22Rv1 (cell line): ENCODE data around the gene TDO2.
"Not testable (repeated sequence)": the region's sequence is repeated elsewhere in the genome, so short reads cannot be mapped to it uniquely, and the experiment has no call there.

Experiments used
- H3K27ac ChIP-seq: fragments of 450-650 bp; 2 replicates; pipeline ENCODE4 v1.5.1; 2017
- ZFX ChIP-seq: fragments of 450-650 bp; IDR thresholded peaks from 2 replicates; pipeline ENCODE4 v1.6.1; 2017; ENCODE audit warnings: antibody characterized with exemption, borderline replicate concordance
- TF ChIP-seq, protein P1 (sequence below): fragments of 450-650 bp; IDR thresholded peaks from 2 replicates; pipeline ENCODE4 v1.5.1; 2017; ENCODE audit warnings: mild to moderate bottlenecking

TDO2 gene

DNA sequence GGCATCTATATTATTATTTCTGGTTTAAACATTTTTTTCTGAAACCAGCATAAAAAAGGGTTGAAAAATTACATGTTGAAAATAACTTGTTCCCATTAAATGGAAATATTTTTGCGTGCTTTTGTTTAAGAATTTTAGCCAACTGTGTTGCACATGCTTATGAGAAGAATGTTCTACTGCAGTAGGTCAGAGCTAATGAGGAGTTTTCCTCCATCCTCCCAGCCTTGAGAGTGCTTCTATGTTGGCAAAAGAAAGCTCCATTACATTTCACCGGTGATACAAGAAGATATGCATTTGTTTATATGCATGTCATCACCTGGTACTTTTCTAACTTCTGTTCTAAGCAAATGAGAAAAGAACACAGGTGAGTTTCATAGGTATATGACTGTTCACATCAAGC, 13.6 kb upstream of the TDO2 start:
- H3K27ac ChIP-seq = no peak overlapping the region
- no peak for TF ChIP-seq ZFX
- TF ChIP-seq, protein P1, sequence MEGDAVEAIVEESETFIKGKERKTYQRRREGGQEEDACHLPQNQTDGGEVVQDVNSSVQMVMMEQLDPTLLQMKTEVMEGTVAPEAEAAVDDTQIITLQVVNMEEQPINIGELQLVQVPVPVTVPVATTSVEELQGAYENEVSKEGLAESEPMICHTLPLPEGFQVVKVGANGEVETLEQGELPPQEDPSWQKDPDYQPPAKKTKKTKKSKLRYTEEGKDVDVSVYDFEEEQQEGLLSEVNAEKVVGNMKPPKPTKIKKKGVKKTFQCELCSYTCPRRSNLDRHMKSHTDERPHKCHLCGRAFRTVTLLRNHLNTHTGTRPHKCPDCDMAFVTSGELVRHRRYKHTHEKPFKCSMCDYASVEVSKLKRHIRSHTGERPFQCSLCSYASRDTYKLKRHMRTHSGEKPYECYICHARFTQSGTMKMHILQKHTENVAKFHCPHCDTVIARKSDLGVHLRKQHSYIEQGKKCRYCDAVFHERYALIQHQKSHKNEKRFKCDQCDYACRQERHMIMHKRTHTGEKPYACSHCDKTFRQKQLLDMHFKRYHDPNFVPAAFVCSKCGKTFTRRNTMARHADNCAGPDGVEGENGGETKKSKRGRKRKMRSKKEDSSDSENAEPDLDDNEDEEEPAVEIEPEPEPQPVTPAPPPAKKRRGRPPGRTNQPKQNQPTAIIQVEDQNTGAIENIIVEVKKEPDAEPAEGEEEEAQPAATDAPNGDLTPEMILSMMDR = no peak

DNA sequence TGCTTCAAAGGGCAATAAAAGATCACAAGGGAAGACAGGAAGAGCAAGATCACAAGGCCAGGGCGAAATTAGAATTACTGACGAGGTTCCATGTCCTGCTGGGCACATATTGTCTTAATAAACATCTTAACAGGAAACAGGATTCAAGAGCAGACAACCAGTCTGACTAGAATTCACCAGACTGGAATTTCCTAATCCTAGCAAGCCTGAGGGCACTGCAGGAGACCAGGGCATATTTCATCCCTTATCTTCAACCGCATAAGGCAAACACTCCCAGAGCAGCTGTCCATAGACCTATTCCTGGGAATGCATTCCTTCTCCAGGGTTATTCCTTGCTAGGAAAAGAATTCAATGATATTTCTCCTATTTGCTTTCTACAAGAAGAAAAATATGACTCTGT, 12.4 kb upstream of the TDO2 start:
- no peak overlapping the region for H3K27ac ChIP-seq

DNA sequence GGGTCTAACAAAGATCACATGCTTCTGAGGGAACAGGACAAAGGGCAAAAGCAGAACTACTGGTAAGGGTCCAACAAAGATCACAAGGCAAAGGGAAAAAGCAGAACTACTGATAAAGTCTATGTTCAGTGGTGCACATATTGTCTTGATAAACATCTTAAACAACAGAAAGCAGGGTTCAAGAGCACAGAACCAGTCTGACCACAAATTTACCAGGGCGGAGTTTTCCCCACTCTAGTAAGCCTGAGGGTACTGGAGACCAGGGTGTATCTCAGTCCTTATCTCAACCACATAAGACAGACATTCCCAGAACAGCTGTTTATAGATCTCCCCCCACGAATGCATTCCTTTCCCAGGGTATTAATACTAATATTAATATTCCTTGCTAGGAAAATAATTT, 5.1 kb upstream of the TDO2 start:
- H3K27ac ChIP-seq = not testable (repeated sequence)

More for the DNA sequence above, 12.4 kb upstream of the TDO2 start:
- TF ChIP-seq, protein P1 = no peak
- TF ChIP-seq ZFX = no peak

DNA sequence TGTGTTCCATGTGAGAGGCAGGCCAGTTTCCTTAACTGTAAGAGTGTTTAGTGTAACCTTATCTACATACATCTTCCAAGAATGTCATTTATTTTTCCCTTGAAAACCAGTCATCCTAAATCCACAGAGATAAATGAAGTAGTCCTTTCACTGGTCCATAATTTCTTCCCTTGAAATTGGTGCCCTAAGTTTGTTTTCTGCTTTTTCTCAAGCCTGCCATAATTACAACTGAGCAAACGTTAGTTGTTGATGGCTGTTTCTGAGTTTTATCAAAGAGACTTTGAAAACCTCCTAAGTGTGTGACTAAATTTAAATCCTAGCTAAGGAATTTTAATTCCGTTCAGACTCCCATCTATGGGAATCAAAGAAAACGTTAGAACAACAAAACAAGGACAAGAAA, 3.6 kb upstream of the TDO2 start:
- no peak overlapping the region for H3K27ac ChIP-seq
- TF ChIP-seq, protein P1 = no peak
- no peak for TF ChIP-seq ZFX

DNA sequence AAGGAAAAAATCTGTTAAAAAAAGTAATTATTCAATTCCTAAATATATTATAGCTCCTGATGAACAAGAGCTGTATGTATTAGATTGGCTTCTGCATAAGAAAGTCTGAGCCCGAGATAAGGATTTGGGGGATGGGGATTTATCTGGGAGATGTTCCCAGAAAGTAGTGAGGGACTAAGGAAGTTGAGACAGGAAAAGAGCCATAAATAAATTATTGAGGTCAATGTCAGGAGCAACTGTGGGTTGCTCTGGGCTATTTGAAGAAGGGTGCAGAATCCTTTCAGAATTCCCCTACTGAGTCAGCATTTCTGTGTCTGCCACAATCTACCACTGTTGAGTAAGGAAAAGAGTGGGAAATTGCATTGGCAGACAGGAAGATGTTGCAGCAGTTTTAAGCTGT, 3.1 kb upstream of the TDO2 start:
- no peak for TF ChIP-seq ZFX
- TF ChIP-seq, protein P1 = no peak
- no peak overlapping the region for H3K27ac ChIP-seq

DNA sequence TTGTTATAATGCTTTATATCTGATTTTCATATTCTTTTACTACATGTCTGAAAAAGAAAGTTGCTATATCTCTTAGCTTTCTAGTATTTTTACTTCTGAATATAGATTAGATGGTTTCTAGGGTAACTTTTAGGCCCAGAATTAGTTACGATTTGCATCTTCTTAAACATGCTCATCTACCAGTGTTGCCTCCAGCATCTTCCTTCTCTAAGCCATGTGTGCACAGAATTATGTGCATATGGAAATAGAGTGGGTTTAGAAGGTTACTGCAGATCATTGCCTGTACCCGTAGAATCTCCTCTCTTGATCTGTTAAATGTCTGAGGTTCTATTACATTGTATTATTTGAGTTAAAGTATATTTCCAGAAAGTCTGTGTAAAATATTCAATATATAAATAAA, 2.5 kb upstream of the TDO2 start:
- TF ChIP-seq ZFX = no peak
- TF ChIP-seq, protein P1 = no peak
- no peak overlapping the region for H3K27ac ChIP-seq

DNA sequence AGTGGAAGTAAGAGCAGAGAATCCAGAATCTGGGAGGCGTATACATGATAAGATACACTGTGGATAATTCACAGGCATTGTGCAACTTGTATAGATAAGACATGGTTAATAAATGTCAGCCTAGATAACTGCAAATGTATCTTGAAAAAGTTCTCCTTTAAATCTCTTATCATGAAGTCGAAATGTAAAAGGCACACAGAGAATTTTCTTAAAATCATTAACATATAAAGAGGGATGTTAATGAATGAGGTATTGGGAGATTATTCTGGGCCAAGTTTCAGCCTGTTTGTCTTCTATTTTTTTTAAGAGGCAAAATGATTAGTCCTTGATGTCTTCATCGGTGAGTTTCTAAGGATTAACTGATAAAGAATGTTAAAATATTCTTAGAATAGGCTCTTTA, 835 bp downstream of the TDO2 start:
- TF ChIP-seq, protein P1 = no peak
- TF ChIP-seq ZFX = no peak
- H3K27ac ChIP-seq = no peak overlapping the region

DNA sequence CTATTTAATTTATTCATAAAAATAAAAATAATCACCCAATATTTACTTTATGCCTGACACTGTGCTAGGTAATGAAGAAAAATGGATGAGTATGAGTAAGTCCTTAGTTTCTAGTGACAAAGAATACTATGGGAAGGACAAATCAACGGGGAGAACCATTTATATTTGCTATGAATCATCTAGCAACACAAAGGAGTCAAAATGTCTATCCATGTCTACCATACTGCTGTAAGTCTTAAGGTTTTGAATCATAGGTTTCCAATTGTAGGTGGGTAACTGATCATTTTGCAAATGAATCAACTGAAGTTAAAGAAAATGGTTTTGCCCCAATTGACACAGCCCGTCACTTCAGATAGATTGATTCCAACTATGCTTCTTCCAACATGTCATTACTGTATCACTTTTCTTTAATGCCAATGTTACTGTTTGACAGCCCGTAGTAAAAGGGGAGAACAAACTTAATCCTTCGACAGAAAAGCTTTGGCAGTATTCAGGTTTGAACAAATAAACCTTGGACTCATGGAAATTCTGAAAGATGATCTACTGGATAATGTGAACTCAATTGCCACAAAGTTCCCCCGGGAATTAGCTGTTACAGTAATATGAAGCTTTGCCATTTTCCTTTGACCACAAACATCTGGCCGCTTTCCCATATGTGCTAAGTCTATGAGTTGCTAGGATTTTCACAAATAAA, 3.2 kb downstream of the TDO2 start:
- no peak for TF ChIP-seq ZFX
- TF ChIP-seq, protein P1 = no peak
- H3K27ac ChIP-seq = no peak overlapping the region
